HEK293 (cell line): ENCODE results near the gene GBF1.

Experiments used
- BCL11B ChIP-seq: fragments of 450-650 bp; formaldehyde crosslinking; IDR thresholded peaks from 2 replicates; pipeline ENCODE4 v1.5.1; 2016; ENCODE audit warnings: low read depth, missing biosample characterization, missing genetic modification characterization
- ELK4 ChIP-seq: IDR thresholded peaks from 2 replicates; pipeline ENCODE4 v1.6.1; 2011; ENCODE audit warnings: mild to moderate bottlenecking, low read depth, low read length, borderline replicate concordance
- HIC1 ChIP-seq: fragments of 450-650 bp; formaldehyde crosslinking; IDR thresholded peaks from 2 replicates; pipeline ENCODE4 v1.5.1; 2016; ENCODE audit warnings: missing biosample characterization, missing genetic modification characterization
- KLF10 ChIP-seq: fragments of 450-650 bp; IDR thresholded peaks from 2 replicates; pipeline ENCODE4 v1.5.1; 2018; ENCODE audit warnings: missing biosample characterization, mild to moderate bottlenecking, missing genetic modification characterization
- KLF8 ChIP-seq: fragments of 450-650 bp; formaldehyde crosslinking; IDR thresholded peaks from 2 replicates; pipeline ENCODE4 v1.5.1; 2016; ENCODE audit warnings: missing biosample characterization, missing genetic modification characterization
- MEIS1 ChIP-seq: sonication (generic); formaldehyde crosslinking; IDR thresholded peaks from 2 replicates; pipeline ENCODE4 v1.8.1; 2022; ENCODE audit warnings: missing genetic modification reagents, mild to moderate bottlenecking, borderline replicate concordance
- MYNN ChIP-seq: fragments of 450-650 bp; formaldehyde crosslinking; IDR thresholded peaks from 2 replicates; pipeline ENCODE4 v1.5.1; 2016; ENCODE audit warnings: missing biosample characterization, missing genetic modification characterization, borderline replicate concordance
- PATZ1 ChIP-seq: fragments of 450-650 bp; formaldehyde crosslinking; IDR thresholded peaks from 2 replicates; pipeline ENCODE4 v1.5.1; 2016; ENCODE audit warnings: missing biosample characterization, missing genetic modification characterization
- PRDM2 ChIP-seq: fragments of 450-650 bp; formaldehyde crosslinking; IDR thresholded peaks from 2 replicates; pipeline ENCODE4 v1.5.1; 2016; ENCODE audit warnings: missing biosample characterization, missing genetic modification characterization, borderline replicate concordance
- ZBTB44 ChIP-seq: fragments of 450-650 bp; IDR thresholded peaks from 2 replicates; pipeline ENCODE4 v1.5.1; 2018; ENCODE audit warnings: missing biosample characterization, mild to moderate bottlenecking, missing genetic modification characterization
- ZNF24 ChIP-seq: fragments of 450-650 bp; formaldehyde crosslinking; IDR thresholded peaks from 2 replicates; pipeline ENCODE4 v1.5.1; 2016; ENCODE audit warnings: missing biosample characterization, missing genetic modification characterization
- ZNF280C ChIP-seq: fragments of 450-650 bp; formaldehyde crosslinking; IDR thresholded peaks from 2 replicates; pipeline ENCODE4 v1.5.1; 2016; ENCODE audit warnings: missing biosample characterization, missing genetic modification characterization
- ZNF449 ChIP-seq: fragments of 450-650 bp; formaldehyde crosslinking; IDR thresholded peaks from 2 replicates; pipeline ENCODE4 v1.5.1; 2017; ENCODE audit warnings: missing biosample characterization, mild to moderate bottlenecking, missing genetic modification characterization, moderate library complexity
- ZNF521 ChIP-seq: fragments of 450-650 bp; formaldehyde crosslinking; IDR thresholded peaks from 2 replicates; pipeline ENCODE4 v1.5.1; 2017; ENCODE audit warnings: missing biosample characterization, mild to moderate bottlenecking, missing genetic modification characterization
- ZNF560 ChIP-seq: fragments of 450-650 bp; formaldehyde crosslinking; IDR thresholded peaks from 2 replicates; pipeline ENCODE4 v1.5.1; 2017; ENCODE audit warnings: missing biosample characterization, missing genetic modification characterization, borderline replicate concordance
- ZNF596 ChIP-seq: fragments of 450-650 bp; IDR thresholded peaks from 2 replicates; pipeline ENCODE4 v1.5.0; 2018; ENCODE audit warnings: missing biosample characterization, mild to moderate bottlenecking, missing genetic modification characterization, moderate library complexity
- ZNF654 ChIP-seq: fragments of 450-650 bp; formaldehyde crosslinking; IDR thresholded peaks from 2 replicates; pipeline ENCODE4 v1.5.1; 2016; ENCODE audit warnings: low read depth, missing biosample characterization, missing genetic modification characterization
- ZNF707 ChIP-seq: fragments of 450-650 bp; formaldehyde crosslinking; IDR thresholded peaks from 2 replicates; pipeline ENCODE4 v1.5.1; 2016; ENCODE audit warnings: missing biosample characterization, missing genetic modification characterization

GBF1 gene

GRCh38 chr10:102420714-102421506, 175.6 kb downstream of the GBF1 start, which contains the start of gene FBXL15 (continued):
- TF ChIP-seq PRDM2 (no peak), ZNF24 (tag by site-specific recombination) (peak; percentile 87), ZNF707 (tag by site-specific recombination) (no peak), ZNF449 (tag by site-specific recombination) (peak; percentile 40; the same call in 1 of the 2 replicates), KLF10 (tag by site-specific recombination) (peak; percentile 79), PATZ1 (peak; percentile 94), ZNF596 (tag by site-specific recombination) (no peak), ZNF521 (tag by site-specific recombination) (no peak), BCL11B (no peak), ZNF280C (tag by site-specific recombination) (no peak), KLF8 (tag by site-specific recombination) (peak; percentile 92), ZNF560 (no peak), MEIS1 (no peak), ELK4 (no peak), HIC1 (tag by site-specific recombination) (no peak), ZNF654 (tag by site-specific recombination) (no peak), MYNN (tag by site-specific recombination) (peak; percentile 45; the same call in 1 of the 2 replicates), ZBTB44 (tag by site-specific recombination) (peak; percentile 33; the same call in 1 of the 2 replicates)
